GM12878 (cell line): ENCODE data around the gene SHROOM1. TPM values are rescaled to one million over a fixed set of nuclear protein-coding genes. Genes with fewer than 3 reads are reported as not detected.

ENCODE experiments used
- ATAC-seq: fragments of 200-7000 bp; cut with Tn5 transposase; 3 replicates; pipeline ENCODE4 v1.9.1; 2020; ENCODE audit warnings: mild to moderate bottlenecking, moderate library complexity
- BruUV-seq: library from RNA; stranded (reverse); fragments of 400-500 nt; replicated peaks from 2 replicates; lab custom pipeline; 2021; lab: Mats Ljungman, UMichigan
- CTCF ChIA-PET: fragments of 300-600 bp; sonication (Branson Sonifier 250); formaldehyde crosslinking; extraction: SDS; loops from one replicate; lab custom pipeline; 2021; ENCODE audit warnings: inconsistent platforms; lab: Yijun Ruan, JAX
- POLR2A ChIA-PET: fragments of 350-600 bp; formaldehyde crosslinking; extraction: SDS; loops from one replicate; lab custom pipeline; 2021; ENCODE audit warnings: inconsistent platforms; lab: Charles Lee
- RAD21 ChIA-PET: fragments of 300-600 bp; sonication (Branson Sonifier 250); formaldehyde crosslinking; loops from one replicate; lab custom pipeline; 2023; ENCODE audit warnings: antibody characterized with exemption; ENCODE audit not compliant: unreplicated experiment; lab: Charles Lee
- SMC1A ChIA-PET: fragments of 300-600 bp; sonication (Branson Sonifier 250); formaldehyde crosslinking; loops from one replicate; lab custom pipeline; 2023; ENCODE audit not compliant: unreplicated experiment, uncharacterized antibody; lab: Charles Lee
- DNase-seq: peaks from one replicate; pipeline ENCODE4 v3.0.0-alpha.2; 2011; ENCODE audit warnings: low read depth, low spot score
- FAIRE-seq: peaks from 3 replicates; lab custom pipeline; 2011; peaks lifted over from hg19 to GRCh38; lab: Jason Lieb, UNC
- H2AFZ ChIP-seq: 2 replicates; pipeline ENCODE4 v1.6.0; 2011; ENCODE audit warnings: low read depth, low read length, control low read depth; ENCODE audit not compliant: control insufficient read depth
- H3K27ac ChIP-seq: 2 replicates; pipeline ENCODE4 v1.5.1; 2011; ENCODE audit warnings: control low read depth; ENCODE audit not compliant: control insufficient read depth, insufficient read depth
- H3K27me3 ChIP-seq, 2 experiments: replicated peaks in 1 of 2; 2 replicates each; pipeline versions ENCODE4 v1.6.0 to v1.6.1; 2011; ENCODE audit warnings: low read length in 1 of 2; ENCODE audit not compliant: control insufficient read depth in 2 of 2, insufficient read depth in 2 of 2
- H3K36me3 ChIP-seq, 2 experiments: 2 replicates each; pipeline ENCODE4 v1.5.1; 2011; ENCODE audit warnings: low read length in 1 of 2; ENCODE audit not compliant: control insufficient read depth in 2 of 2, insufficient read depth in 2 of 2
- H3K4me1 ChIP-seq: 2 replicates; pipeline ENCODE4 v1.6.1; 2011; ENCODE audit warnings: mild to moderate bottlenecking, low read length, moderate library complexity, mixed read lengths; ENCODE audit not compliant: control insufficient read depth, insufficient read depth
- H3K4me2 ChIP-seq: 2 replicates; pipeline ENCODE4 v1.6.0; 2011; ENCODE audit warnings: control low read depth; ENCODE audit not compliant: control insufficient read depth, insufficient read depth
- H3K4me3 ChIP-seq: fragments of 200-600 bp; sonication (generic); 2 replicates; pipeline ENCODE4 v1.5.1; 2016
- H3K79me2 ChIP-seq: 2 replicates; pipeline ENCODE4 v1.6.0; 2011; ENCODE audit warnings: low read length; ENCODE audit not compliant: control insufficient read depth, insufficient read depth
- H3K9ac ChIP-seq: 2 replicates; pipeline ENCODE4 v1.8.0; 2011; ENCODE audit warnings: low read length, control low read depth, mixed read lengths; ENCODE audit not compliant: control insufficient read depth, insufficient read depth
- H3K9me3 ChIP-seq: replicated peaks from 3 replicates; pipeline ENCODE4 v1.5.1; 2011; ENCODE audit warnings: mild to moderate bottlenecking, low read length; ENCODE audit not compliant: control insufficient read depth, insufficient read depth
- H4K20me1 ChIP-seq: 2 replicates; pipeline ENCODE4 v1.6.0; 2011; ENCODE audit not compliant: control insufficient read depth, insufficient read depth
- BACH1 ChIP-seq: fragments of 450-650 bp; IDR thresholded peaks from 2 replicates; pipeline ENCODE4 v1.6.1; 2017; ENCODE audit warnings: mild to moderate bottlenecking, borderline replicate concordance
- CBFB ChIP-seq: IDR thresholded peaks from 2 replicates; pipeline ENCODE4 v1.6.1; 2016; ENCODE audit warnings: antibody characterized with exemption, low read depth
- FOXK2 ChIP-seq: fragments of 450-650 bp; IDR thresholded peaks from 2 replicates; pipeline ENCODE4 v1.6.1; 2017; ENCODE audit warnings: mild to moderate bottlenecking, moderate library complexity
- HDAC6 ChIP-seq: fragments of 200-600 bp; sonication (generic); IDR thresholded peaks from one replicate; pipeline ENCODE4 v1.8.0; 2017; ENCODE audit warnings: antibody characterized with exemption; ENCODE audit not compliant: unreplicated experiment
- IRF4 ChIP-seq: IDR thresholded peaks from 2 replicates; pipeline ENCODE4 v1.6.1; 2011; ENCODE audit warnings: low read depth, low read length
- NR2F1 ChIP-seq: fragments of 450-650 bp; conservative IDR thresholded peaks from 2 replicates; pipeline ENCODE4 v1.6.1; 2017; ENCODE audit warnings: mild to moderate bottlenecking
- POLR2AphosphoS2 ChIP-seq: IDR thresholded peaks from 2 replicates; pipeline ENCODE4 v1.6.1; 2011; ENCODE audit warnings: low read depth, mild to moderate bottlenecking, low read length, improper control_type of control experiment, moderate library complexity
- RAD21 ChIP-seq: IDR thresholded peaks from 2 replicates; pipeline ENCODE4 v1.6.1; 2011; ENCODE audit warnings: mild to moderate bottlenecking, low read depth, low read length, moderate library complexity; ENCODE audit not compliant: insufficient read depth
- SREBF2 ChIP-seq: IDR thresholded peaks from 2 replicates; pipeline ENCODE4 v1.6.1; 2012; ENCODE audit warnings: mild to moderate bottlenecking, low read length
- ZBED1 ChIP-seq: IDR thresholded peaks from 2 replicates; pipeline ENCODE4 v1.6.1; 2016; ENCODE audit warnings: borderline replicate concordance
- ZZZ3 ChIP-seq: IDR thresholded peaks from 2 replicates; pipeline ENCODE4 v1.6.1; 2011; ENCODE audit warnings: low read depth; ENCODE audit not compliant: control insufficient read depth, insufficient read length
- WGBS: methylation state at CpG from one replicate; pipeline ENCODE4 v1.1.6; 2016; ENCODE audit warnings: low lambda C conversion rate; ENCODE audit not compliant: insufficient replicate concordance, insufficient coverage; ENCODE audit errors: missing lambda C conversion rate; 5-methylcytosine and 5-hydroxymethylcytosine counted together
- in situ Hi-C: fragments of 300-500 bp; cut with MboI; formaldehyde crosslinking; loops from 9 replicates; pipeline ENCODE4 v1.14.3; 2018; ENCODE audit warnings: mixed read lengths
- intact Hi-C: fragments of 100-400 bp; cut with micrococcal nuclease; formaldehyde crosslinking; loops from one replicate; pipeline ENCODE4 v1.14.2; 2022; ENCODE audit not compliant: unreplicated experiment
- polyA plus RNA-seq, 11 experiments: library from polyadenylated mRNA; depleted of rRNA in 4 of 11; unstranded in 6 of 11; stranded (reverse) in 5 of 11; fragments of >200 nt; fragmentation: Nextera tagmentation in 4 of 11; fragmentation: Illumina TruSeq in 1 of 11; extraction: Ambion mirVana in 4 of 11; extraction: Trizol in 1 of 11; gene quantifications; 1 replicate in 1 of 11; 2 replicates in 10 of 11; pipeline versions ENCODE4 v1.2.1 to v1.2.3, GENCODE V29; 2011 to 2016; ENCODE audit warnings: inconsistent platforms in 2 of 11, missing spikeins in 2 of 11, low read depth in 1 of 11
- total RNA-seq, 4 experiments: library from RNA; depleted of rRNA in 3 of 4; stranded (reverse); fragments of >200 nt in 3 of 4; fragmentation: Illumina TruSeq in 1 of 4; extraction: Trizol in 1 of 4; gene quantifications; 2 replicates each; pipeline versions ENCODE4 v1.2.1 to v1.2.3, GENCODE V29; 2013 to 2021
- TF ChIP-seq, protein P1 (sequence below): IDR thresholded peaks from 2 replicates; pipeline ENCODE4 v1.6.1; 2012; ENCODE audit warnings: low read depth, low read length, improper control_type of control experiment
- TF ChIP-seq, protein P2 (sequence below): fragments of 450-650 bp; formaldehyde crosslinking; IDR thresholded peaks from 2 replicates; pipeline ENCODE4 v1.5.0; 2022; ENCODE audit warnings: mild to moderate bottlenecking, missing genetic modification characterization
- TF ChIP-seq, protein P3 (sequence below): IDR thresholded peaks from 2 replicates; pipeline ENCODE4 v1.6.1; 2012; ENCODE audit warnings: low read length, inconsistent platforms

Gene SHROOM1
- total and polyA plus RNA-seq, 10 of the 15 experiments (the other 5 are each of a cell fraction or from before 2014, with no cell fraction given): 0.05 to 3.9 (median 1.3) TPM

DNA sequence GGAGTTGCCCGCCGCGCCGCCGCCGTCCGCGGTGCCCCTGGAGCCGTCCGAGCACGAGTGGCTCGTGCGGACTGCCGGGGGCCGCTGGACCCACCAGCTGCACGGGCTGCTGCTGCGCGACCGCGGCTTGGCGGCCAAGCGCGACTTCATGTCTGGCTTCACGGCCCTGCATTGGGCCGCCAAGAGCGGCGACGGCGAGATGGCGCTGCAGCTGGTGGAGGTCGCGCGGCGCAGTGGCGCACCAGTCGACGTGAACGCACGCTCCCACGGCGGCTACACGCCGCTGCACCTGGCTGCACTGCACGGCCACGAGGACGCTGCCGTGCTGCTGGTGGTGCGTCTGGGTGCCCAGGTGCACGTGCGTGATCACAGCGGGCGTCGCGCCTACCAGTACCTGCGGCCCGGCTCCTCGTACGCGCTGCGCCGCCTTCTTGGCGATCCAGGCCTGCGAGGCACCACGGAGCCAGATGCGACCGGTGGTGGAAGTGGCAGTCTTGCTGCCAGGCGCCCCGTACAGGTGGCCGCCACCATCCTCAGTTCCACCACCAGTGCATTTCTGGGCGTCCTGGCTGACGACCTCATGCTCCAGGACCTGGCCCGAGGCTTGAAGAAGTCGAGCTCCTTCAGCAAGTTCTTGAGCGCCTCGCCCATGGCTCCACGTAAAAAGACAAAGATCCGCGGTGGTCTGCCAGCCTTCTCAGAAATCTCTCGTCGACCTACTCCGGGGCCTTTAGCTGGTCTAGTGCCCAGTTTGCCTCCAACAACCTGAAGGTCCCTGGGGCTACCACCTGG lies 15.7 kb downstream of the SHROOM1 start (continued):
- TF ChIP-seq RAD21: no peak

DNA sequence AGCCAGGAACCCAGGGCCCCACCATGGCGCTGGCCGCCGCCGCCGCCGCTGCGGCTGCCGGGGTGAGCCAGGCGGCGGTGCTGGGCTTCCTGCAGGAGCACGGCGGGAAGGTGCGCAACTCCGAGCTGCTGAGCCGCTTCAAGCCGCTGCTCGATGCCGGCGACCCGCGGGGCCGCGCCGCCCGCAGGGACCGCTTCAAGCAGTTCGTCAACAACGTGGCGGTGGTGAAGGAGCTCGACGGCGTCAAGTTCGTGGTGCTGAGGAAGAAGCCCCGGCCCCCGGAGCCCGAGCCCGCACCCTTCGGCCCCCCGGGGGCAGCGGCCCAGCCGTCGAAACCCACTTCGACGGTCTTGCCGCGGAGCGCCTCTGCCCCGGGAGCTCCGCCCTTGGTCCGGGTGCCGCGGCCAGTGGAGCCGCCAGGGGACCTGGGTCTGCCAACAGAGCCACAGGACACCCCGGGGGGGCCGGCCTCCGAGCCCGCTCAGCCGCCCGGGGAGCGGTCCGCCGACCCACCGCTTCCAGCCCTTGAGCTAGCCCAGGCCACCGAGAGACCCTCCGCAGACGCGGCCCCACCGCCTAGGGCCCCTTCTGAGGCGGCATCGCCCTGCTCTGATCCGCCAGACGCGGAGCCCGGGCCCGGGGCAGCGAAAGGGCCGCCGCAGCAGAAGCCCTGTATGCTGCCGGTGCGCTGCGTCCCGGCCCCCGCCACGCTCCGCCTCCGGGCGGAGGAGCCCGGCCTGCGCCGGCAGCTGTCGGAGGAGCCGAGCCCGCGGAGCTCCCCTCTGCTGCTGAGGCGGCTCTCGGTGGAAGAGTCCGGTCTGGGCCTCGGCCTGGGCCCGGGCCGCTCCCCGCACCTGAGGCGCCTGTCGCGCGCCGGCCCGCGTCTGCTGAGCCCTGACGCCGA lies 16.6 kb downstream of the SHROOM1 start:
- BruUV-seq: no TSS peak
- Histone ChIP-seq H3K27ac (no peak overlapping the region), H4K20me1 (no peaks in the 10 kb centered on the region), H3K9me3 (no peaks in the 10 kb centered on the region; the same call in 2 of the 3 replicates), H3K9ac (no peak overlapping the region), H2AFZ (peak overlapping the region; percentile 47), H3K36me3 (no peaks in the 10 kb centered on the region), H3K4me2 (peak overlapping the region; percentile 74), H3K27me3 (peaks cover 0 to 11% of the 10 kb centered on the region in 2 experiments; a peak in 2 of 4 replicates), H3K79me2 (no peaks in the 10 kb centered on the region), H3K4me3 (no peak overlapping the region; the same call in 1 of the 2 replicates), H3K4me1 (no peaks in the 10 kb centered on the region; the same call in 1 of the 2 replicates)
- CTCF ChIA-PET: interaction anchor here (1.0 to 1.1 kb wide), 2 partner anchors 64 to 287 kb away, joined by 3 to 4 read pairs; no protein-coding TSS in a partner anchor
- intact Hi-C loops (no loop called here), in situ Hi-C loops (no loop called here)
- DNase-seq (no peak), ATAC-seq (peak; percentile 67), FAIRE-seq (no peak)
- RAD21 ChIA-PET: interaction anchor here (0.9 to 1.9 kb wide), 9 partner anchors 13 to 287 kb away, joined by 3 to 7 read pairs (median 3); partner anchors contain the start of gene KIF3A
- WGBS: 37% methylated on average over 63 of the region's 110 CpGs
- POLR2A ChIA-PET: interaction anchor here (0.8 to 1.3 kb wide), 3 partner anchors 12 to 66 kb away, joined by 3 to 4 read pairs (median 3); partner anchors contain the start of gene CCNI2
- SMC1A ChIA-PET: interaction anchor here (1.1 to 1.2 kb wide), 2 partner anchors 12 to 32 kb away, joined by 3 read pairs; no protein-coding TSS in a partner anchor
- TF ChIP-seq POLR2AphosphoS2: no peak
- TF ChIP-seq FOXK2: no peak
- no peak for TF ChIP-seq ZBED1
- TF ChIP-seq NR2F1: 0 out of 2 replicates have a peak, but pooled peaks have one; percentile 22
- TF ChIP-seq, protein P1, sequence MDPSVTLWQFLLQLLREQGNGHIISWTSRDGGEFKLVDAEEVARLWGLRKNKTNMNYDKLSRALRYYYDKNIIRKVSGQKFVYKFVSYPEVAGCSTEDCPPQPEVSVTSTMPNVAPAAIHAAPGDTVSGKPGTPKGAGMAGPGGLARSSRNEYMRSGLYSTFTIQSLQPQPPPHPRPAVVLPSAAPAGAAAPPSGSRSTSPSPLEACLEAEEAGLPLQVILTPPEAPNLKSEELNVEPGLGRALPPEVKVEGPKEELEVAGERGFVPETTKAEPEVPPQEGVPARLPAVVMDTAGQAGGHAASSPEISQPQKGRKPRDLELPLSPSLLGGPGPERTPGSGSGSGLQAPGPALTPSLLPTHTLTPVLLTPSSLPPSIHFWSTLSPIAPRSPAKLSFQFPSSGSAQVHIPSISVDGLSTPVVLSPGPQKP: no peak
- no peak for TF ChIP-seq IRF4
- TF ChIP-seq BACH1: 0 out of 2 replicates have a peak, but pooled peaks have one; percentile 11
- no peak for TF ChIP-seq CBFB
- TF ChIP-seq SREBF2: no peak
- TF ChIP-seq ZZZ3: no peak
- TF ChIP-seq, protein P2, sequence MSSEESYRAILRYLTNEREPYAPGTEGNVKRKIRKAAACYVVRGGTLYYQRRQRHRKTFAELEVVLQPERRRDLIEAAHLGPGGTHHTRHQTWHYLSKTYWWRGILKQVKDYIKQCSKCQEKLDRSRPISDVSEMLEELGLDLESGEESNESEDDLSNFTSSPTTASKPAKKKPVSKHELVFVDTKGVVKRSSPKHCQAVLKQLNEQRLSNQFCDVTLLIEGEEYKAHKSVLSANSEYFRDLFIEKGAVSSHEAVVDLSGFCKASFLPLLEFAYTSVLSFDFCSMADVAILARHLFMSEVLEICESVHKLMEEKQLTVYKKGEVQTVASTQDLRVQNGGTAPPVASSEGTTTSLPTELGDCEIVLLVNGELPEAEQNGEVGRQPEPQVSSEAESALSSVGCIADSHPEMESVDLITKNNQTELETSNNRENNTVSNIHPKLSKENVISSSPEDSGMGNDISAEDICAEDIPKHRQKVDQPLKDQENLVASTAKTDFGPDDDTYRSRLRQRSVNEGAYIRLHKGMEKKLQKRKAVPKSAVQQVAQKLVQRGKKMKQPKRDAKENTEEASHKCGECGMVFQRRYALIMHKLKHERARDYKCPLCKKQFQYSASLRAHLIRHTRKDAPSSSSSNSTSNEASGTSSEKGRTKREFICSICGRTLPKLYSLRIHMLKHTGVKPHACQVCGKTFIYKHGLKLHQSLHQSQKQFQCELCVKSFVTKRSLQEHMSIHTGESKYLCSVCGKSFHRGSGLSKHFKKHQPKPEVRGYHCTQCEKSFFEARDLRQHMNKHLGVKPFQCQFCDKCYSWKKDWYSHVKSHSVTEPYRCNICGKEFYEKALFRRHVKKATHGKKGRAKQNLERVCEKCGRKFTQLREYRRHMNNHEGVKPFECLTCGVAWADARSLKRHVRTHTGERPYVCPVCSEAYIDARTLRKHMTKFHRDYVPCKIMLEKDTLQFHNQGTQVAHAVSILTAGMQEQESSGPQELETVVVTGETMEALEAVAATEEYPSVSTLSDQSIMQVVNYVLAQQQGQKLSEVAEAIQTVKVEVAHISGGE (CRISPR knock-in tag): no peak
- TF ChIP-seq, protein P3, sequence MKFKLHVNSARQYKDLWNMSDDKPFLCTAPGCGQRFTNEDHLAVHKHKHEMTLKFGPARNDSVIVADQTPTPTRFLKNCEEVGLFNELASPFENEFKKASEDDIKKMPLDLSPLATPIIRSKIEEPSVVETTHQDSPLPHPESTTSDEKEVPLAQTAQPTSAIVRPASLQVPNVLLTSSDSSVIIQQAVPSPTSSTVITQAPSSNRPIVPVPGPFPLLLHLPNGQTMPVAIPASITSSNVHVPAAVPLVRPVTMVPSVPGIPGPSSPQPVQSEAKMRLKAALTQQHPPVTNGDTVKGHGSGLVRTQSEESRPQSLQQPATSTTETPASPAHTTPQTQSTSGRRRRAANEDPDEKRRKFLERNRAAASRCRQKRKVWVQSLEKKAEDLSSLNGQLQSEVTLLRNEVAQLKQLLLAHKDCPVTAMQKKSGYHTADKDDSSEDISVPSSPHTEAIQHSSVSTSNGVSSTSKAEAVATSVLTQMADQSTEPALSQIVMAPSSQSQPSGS: no peak
- no peak for TF ChIP-seq HDAC6
